GM12891 (cell line): ENCODE results near the gene CARD9.

Experiments used
- DNase-seq: peaks from one replicate; pipeline ENCODE4 v3.0.0; 2011; ENCODE audit warnings: low spot score; ENCODE audit not compliant: insufficient read length
- FAIRE-seq: peaks from 2 replicates; lab custom pipeline; 2011; peaks lifted over from hg19 to GRCh38; lab: Jason Lieb, UNC
- PAX5 ChIP-seq: IDR thresholded peaks from 2 replicates; pipeline ENCODE4 v1.6.1; 2011; ENCODE audit warnings: low read length, moderate library complexity, mild to moderate bottlenecking; ENCODE audit not compliant: insufficient read depth, severe bottlenecking
- POLR2A ChIP-seq: IDR thresholded peaks from 2 replicates; pipeline ENCODE4 v1.6.1; 2011; ENCODE audit warnings: low read depth, low read length, control low read depth
- POLR2AphosphoS5 ChIP-seq: IDR thresholded peaks from 2 replicates; pipeline ENCODE4 v1.6.1; 2011; ENCODE audit warnings: low read depth, low read length, control low read depth
- POU2F2 ChIP-seq: IDR thresholded peaks from 2 replicates; pipeline ENCODE4 v1.6.1; 2011; ENCODE audit warnings: low read depth, mild to moderate bottlenecking, control low read depth, low read length, moderate library complexity
- SPI1 ChIP-seq: IDR thresholded peaks from 2 replicates; pipeline ENCODE4 v1.6.1; 2011; ENCODE audit warnings: low read depth, low read length, control low read depth
- TAF1 ChIP-seq: IDR thresholded peaks from 2 replicates; pipeline ENCODE4 v1.6.1; 2011; ENCODE audit warnings: low read depth, low read length, control low read depth

The CARD9 gene

GRCh38 chr9:136392538-136393449 is 19.3 kb upstream of the CARD9 start:
- FAIRE-seq (no peak), DNase-seq (no peak)
- peak; percentile 42 for TF ChIP-seq POLR2AphosphoS5
- no peak for TF ChIP-seq POLR2A

- TF ChIP-seq SPI1 (no peak), TAF1 (no peak), POLR2AphosphoS5 (no peak), POLR2A (peak; percentile 44), POU2F2 (no peak)
- no peak for FAIRE-seq
- no peak for DNase-seq
These were observed 18.5 kb upstream of the CARD9 start for GRCh38 chr9:136391737-136392537.

- FAIRE-seq (no peak), DNase-seq (no peak)
- TF ChIP-seq POLR2A (no peak), POLR2AphosphoS5 (no peak), PAX5 (no peak), SPI1 (no peak), POU2F2 (no peak), TAF1 (no peak)
These were observed 15.9 kb upstream of the CARD9 start for GRCh38 chr9:136389396-136389795.

GRCh38 chr9:136387217-136387616 is 13.7 kb upstream of the CARD9 start:
- TF ChIP-seq POLR2AphosphoS5 (no peak), POU2F2 (no peak), TAF1 (no peak), SPI1 (no peak), POLR2A (no peak), PAX5 (no peak)
- no peak for DNase-seq
- FAIRE-seq: no peak

- no peak for TF ChIP-seq POLR2AphosphoS5
- no peak for TF ChIP-seq POU2F2
- no peak for TF ChIP-seq PAX5
- no peak for TF ChIP-seq SPI1
- TF ChIP-seq POLR2A: no peak
- no peak for TF ChIP-seq TAF1
- no peak for FAIRE-seq
- DNase-seq: no peak
These were observed 12.5 kb upstream of the CARD9 start for GRCh38 chr9:136386018-136386417.

GRCh38 chr9:136385015-136385414 is 11.5 kb upstream of the CARD9 start:
- TF ChIP-seq PAX5: no peak
- no peak for TF ChIP-seq POU2F2
- TF ChIP-seq SPI1: no peak
- no peak for TF ChIP-seq POLR2A
- no peak for TF ChIP-seq TAF1
- no peak for TF ChIP-seq POLR2AphosphoS5
- DNase-seq (no peak), FAIRE-seq (no peak)

DNA sequence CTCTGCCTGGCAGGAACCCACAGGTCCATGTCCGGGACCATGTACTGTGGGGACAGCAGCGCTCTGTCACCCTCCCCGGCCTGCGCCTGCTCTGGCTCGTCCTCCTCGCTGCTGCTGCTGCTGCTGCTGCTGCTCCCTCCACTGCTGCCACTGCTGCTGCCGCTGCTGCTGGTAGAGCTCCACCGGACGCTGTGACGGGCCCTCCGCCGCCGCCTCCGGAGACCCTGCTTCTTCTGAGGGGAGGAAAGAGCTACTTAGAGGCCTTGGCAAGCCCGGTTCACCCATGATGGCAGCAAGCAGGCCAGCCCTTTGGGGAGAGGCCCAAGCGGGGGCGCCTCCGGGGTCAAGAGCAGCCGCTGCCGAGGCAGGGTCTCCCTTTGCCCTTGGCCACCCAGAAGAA is 10.0 kb upstream of the CARD9 start:
- FAIRE-seq (no peak), DNase-seq (no peak)
- TF ChIP-seq POLR2A: no peak
- no peak for TF ChIP-seq POU2F2
- TF ChIP-seq TAF1: no peak
- no peak for TF ChIP-seq SPI1
- no peak for TF ChIP-seq PAX5
- TF ChIP-seq POLR2AphosphoS5: no peak

GRCh38 chr9:136381966-136382513 is 8.6 kb upstream of the CARD9 start:
- no peak for TF ChIP-seq SPI1
- TF ChIP-seq POLR2A: peak; percentile 6; the same call in 1 of the 2 replicates
- FAIRE-seq: no peak

GRCh38 chr9:136381311-136381710 is 7.8 kb upstream of the CARD9 start:
- FAIRE-seq: no peak

More at GRCh38 chr9:136381966-136382513, 8.6 kb upstream of the CARD9 start:
- DNase-seq: no peak

More at GRCh38 chr9:136381311-136381710, 7.8 kb upstream of the CARD9 start:
- DNase-seq: no peak
- TF ChIP-seq PAX5: no peak
- TF ChIP-seq POLR2AphosphoS5: no peak
- TF ChIP-seq TAF1: no peak
- no peak for TF ChIP-seq POLR2A
- TF ChIP-seq POU2F2: no peak
- TF ChIP-seq SPI1: no peak
